Activated CD8-positive, alpha-beta memory T cell treated with anti-CD3 and anti-CD28 coated beads, Interleukin-2, amount 10 ng/mL, durations not matched to agents 7 days and 5 days (primary cell): ENCODE measurements around the gene IMMP2L. TPM values are rescaled to one million over a fixed set of nuclear protein-coding genes. Genes with fewer than 3 reads are reported as not detected.

Experiments used
- ATAC-seq: fragments of 150-1000 bp; cut with Tn5 transposase; one replicate; pipeline ENCODE4 v1.10.0; 2021; ENCODE audit warnings: moderate library complexity
- CTCF ChIA-PET: fragments of 350-600 bp; sonication (Branson Sonifier 250); formaldehyde crosslinking; loops from one replicate; lab custom pipeline; 2021; ENCODE audit warnings: antibody characterized with exemption; lab: Charles Lee
- DNase-seq: peaks from one replicate; pipeline ENCODE4 v3.0.0-alpha.2; 2020
- H3K27ac Mint-ChIP-seq: one replicate; pipeline ENCODE4 v1.8.0; 2021; ENCODE audit warnings: mild to moderate bottlenecking, mixed read lengths
- H3K27me3 Mint-ChIP-seq: one replicate; pipeline ENCODE4 v1.8.0; 2021; ENCODE audit warnings: mixed read lengths
- H3K36me3 Mint-ChIP-seq: one replicate; pipeline ENCODE4 v1.8.0; 2021; ENCODE audit warnings: mild to moderate bottlenecking, mixed read lengths
- H3K4me1 Mint-ChIP-seq: one replicate; pipeline ENCODE4 v1.8.0; 2021; ENCODE audit warnings: mixed read lengths
- H3K4me3 Mint-ChIP-seq: one replicate; pipeline ENCODE4 v1.8.0; 2021; ENCODE audit warnings: mild to moderate bottlenecking, moderate library complexity, mixed read lengths
- H3K9me3 Mint-ChIP-seq: one replicate; pipeline ENCODE4 v1.8.0; 2022; ENCODE audit warnings: low read depth, mixed read lengths
- total RNA-seq, 2 experiments: library from RNA; stranded (reverse); gene quantifications; one replicate each; pipeline ENCODE4 v1.2.3, GENCODE V29; 2021

The IMMP2L gene
- total RNA-seq, 2 experiments from 2014 or later = 11.5 to 13.1 TPM

GRCh38 chr7:110983822-110984456 is 578.4 kb downstream of the IMMP2L start:
- peaks cover 20% of the 10 kb centered on the region for H3K36me3 Mint-ChIP-seq
- H3K9me3 Mint-ChIP-seq = peaks cover 2% of the 10 kb centered on the region
- H3K4me3 Mint-ChIP-seq = no peak overlapping the region
- no peak overlapping the region for H3K27ac Mint-ChIP-seq
- H3K27me3 Mint-ChIP-seq = no peaks in the 10 kb centered on the region
- peaks cover 13% of the 10 kb centered on the region for H3K4me1 Mint-ChIP-seq
- CTCF ChIA-PET = no interaction called here
- ATAC-seq = no peak
- no peak for DNase-seq

DNA sequence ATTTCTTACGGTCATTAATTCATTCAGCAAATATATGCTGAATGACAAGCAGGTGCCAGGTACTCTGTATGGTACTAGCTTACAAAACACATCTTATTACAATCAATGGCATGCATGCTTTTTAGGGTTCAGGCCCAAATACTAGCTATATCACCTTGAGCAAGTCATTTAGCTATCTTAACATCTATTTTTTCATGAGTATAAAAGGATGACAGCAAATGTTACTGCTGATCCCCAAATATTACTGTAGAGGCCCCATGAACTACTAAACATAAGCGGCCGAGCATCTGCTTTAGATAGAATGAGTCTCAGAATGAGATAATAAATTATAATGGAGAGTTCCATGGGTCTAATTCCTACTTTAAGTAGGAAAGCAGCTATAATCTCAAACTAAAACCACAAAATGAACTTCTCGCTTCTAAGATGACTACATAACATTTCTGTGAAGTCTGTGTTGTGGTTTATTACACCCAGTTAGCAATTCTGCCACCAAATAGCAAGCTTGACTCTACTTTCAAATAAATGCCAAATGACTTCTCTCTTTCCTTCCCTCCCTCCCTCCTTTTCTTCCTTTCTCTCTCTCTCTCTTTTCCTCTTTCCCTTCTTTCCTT is 585.1 kb downstream of the IMMP2L start:
- Mint-ChIP-seq H3K27me3 (no peaks in the 10 kb centered on the region), H3K4me1 (peaks cover 28% of the 10 kb centered on the region), H3K27ac (peak overlapping the region; percentile 90), H3K4me3 (peak overlapping the region; percentile 61), H3K36me3 (peaks cover 18% of the 10 kb centered on the region), H3K9me3 (peaks cover 4% of the 10 kb centered on the region)
- DNase-seq (no peak), ATAC-seq (peak; percentile 86)
- CTCF ChIA-PET = interaction anchor here (0.8 kb wide), 2 partner anchors 49 to 116 kb away, joined by 3 to 4 read pairs; no protein-coding TSS in a partner anchor

DNA sequence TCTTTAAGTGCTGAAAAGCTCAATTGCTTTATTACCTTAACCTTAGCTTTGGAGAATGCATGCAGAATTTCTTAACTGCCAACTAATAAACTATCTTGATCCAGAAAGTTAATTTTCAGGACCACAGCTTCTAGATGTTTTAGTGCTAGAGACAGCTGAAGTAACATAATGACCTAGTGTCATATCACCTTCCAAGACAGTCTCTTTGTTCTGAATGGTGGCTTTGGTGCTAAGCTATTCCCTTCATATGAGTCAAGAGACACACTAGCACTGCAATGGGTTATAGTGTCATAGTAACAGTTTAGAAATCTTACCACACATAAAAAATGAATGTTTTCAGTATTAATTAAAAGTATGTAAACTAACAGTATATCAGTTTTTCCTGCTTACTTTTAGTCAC is 586.8 kb downstream of the IMMP2L start:
- ATAC-seq = no peak
- H3K27ac Mint-ChIP-seq = no peak overlapping the region
- H3K27me3 Mint-ChIP-seq = no peaks in the 10 kb centered on the region
- H3K9me3 Mint-ChIP-seq = peaks cover 4% of the 10 kb centered on the region
- peaks cover 17% of the 10 kb centered on the region for H3K36me3 Mint-ChIP-seq
- H3K4me1 Mint-ChIP-seq = peaks cover 28% of the 10 kb centered on the region
- no peak overlapping the region for H3K4me3 Mint-ChIP-seq
- CTCF ChIA-PET = interaction anchor here (0.6 kb wide), 1 partner anchor 28 kb away, joined by 3 read pairs; no protein-coding TSS in a partner anchor
- no peak for DNase-seq

- ATAC-seq = no peak
- Mint-ChIP-seq H3K36me3 (peaks cover 12% of the 10 kb centered on the region), H3K4me3 (no peak overlapping the region), H3K9me3 (peaks cover 3% of the 10 kb centered on the region), H3K4me1 (peaks cover 24% of the 10 kb centered on the region), H3K27ac (no peak overlapping the region), H3K27me3 (no peaks in the 10 kb centered on the region)
- CTCF ChIA-PET = no interaction called here
- no peak for DNase-seq
Observed at GRCh38 chr7:110974441-110974840, 587.9 kb downstream of the IMMP2L start.

- no peak overlapping the region for H3K4me3 Mint-ChIP-seq
- peaks cover 18% of the 10 kb centered on the region for H3K4me1 Mint-ChIP-seq
- ATAC-seq (no peak), DNase-seq (no peak)
- CTCF ChIA-PET = no interaction called here
- H3K36me3 Mint-ChIP-seq = peaks cover 9% of the 10 kb centered on the region
- no peaks in the 10 kb centered on the region for H3K27me3 Mint-ChIP-seq
- H3K27ac Mint-ChIP-seq = no peak overlapping the region
- peaks cover 2% of the 10 kb centered on the region for H3K9me3 Mint-ChIP-seq
Observed at GRCh38 chr7:110973196-110973990, 588.9 kb downstream of the IMMP2L start.

GRCh38 chr7:110964775-110965174 is 597.5 kb downstream of the IMMP2L start:
- no peak for DNase-seq
- Mint-ChIP-seq H3K27me3 (no peaks in the 10 kb centered on the region), H3K9me3 (no peaks in the 10 kb centered on the region), H3K36me3 (peaks cover 10% of the 10 kb centered on the region), H3K27ac (peak overlapping the region; percentile 87), H3K4me3 (peak overlapping the region; percentile 52), H3K4me1 (peaks cover 9% of the 10 kb centered on the region)
- ATAC-seq = peak; percentile 83
- CTCF ChIA-PET = no interaction called here

- Mint-ChIP-seq H3K4me1 (peaks cover 9% of the 10 kb centered on the region), H3K27me3 (no peaks in the 10 kb centered on the region), H3K36me3 (peaks cover 8% of the 10 kb centered on the region), H3K9me3 (peaks cover 2% of the 10 kb centered on the region), H3K27ac (no peak overlapping the region), H3K4me3 (no peak overlapping the region)
- DNase-seq (no peak), ATAC-seq (no peak)
- CTCF ChIA-PET = no interaction called here
Observed at GRCh38 chr7:110962826-110963225, 599.5 kb downstream of the IMMP2L start.

GRCh38 chr7:110962374-110962773 is 599.9 kb downstream of the IMMP2L start:
- H3K4me1 Mint-ChIP-seq = peaks cover 9% of the 10 kb centered on the region
- no peaks in the 10 kb centered on the region for H3K27me3 Mint-ChIP-seq
- no peak overlapping the region for H3K27ac Mint-ChIP-seq
- H3K9me3 Mint-ChIP-seq = peaks cover 2% of the 10 kb centered on the region
- DNase-seq (no peak), ATAC-seq (no peak)
- H3K36me3 Mint-ChIP-seq = peaks cover 7% of the 10 kb centered on the region
- H3K4me3 Mint-ChIP-seq = no peak overlapping the region
- CTCF ChIA-PET = no interaction called here

DNA sequence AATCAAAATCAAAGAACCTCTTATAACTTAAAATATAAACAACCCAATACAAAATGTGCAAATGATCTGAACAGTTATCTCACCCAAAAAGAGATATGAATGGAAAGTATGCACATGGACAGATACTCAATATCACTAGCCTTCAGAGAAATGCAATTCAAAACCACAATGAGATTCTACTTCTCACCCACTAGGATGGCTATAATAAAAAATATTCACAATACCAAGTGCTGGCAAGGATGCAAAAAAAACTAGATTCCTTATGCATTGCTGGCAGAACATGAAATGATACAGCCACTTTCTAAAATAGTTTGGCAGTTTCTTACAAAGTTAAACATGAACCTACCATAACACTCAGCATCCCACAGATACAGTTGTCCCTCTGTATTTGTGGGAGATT is 601.5 kb downstream of the IMMP2L start:
- Mint-ChIP-seq H3K4me3 (no peak overlapping the region), H3K36me3 (peaks cover 7% of the 10 kb centered on the region), H3K9me3 (peaks cover 2% of the 10 kb centered on the region), H3K27me3 (no peaks in the 10 kb centered on the region), H3K4me1 (peaks cover 9% of the 10 kb centered on the region), H3K27ac (no peak overlapping the region)
- DNase-seq = no peak
- CTCF ChIA-PET = no interaction called here
- ATAC-seq = no peak

GRCh38 chr7:110948280-110948679 is 614.0 kb downstream of the IMMP2L start:
- Mint-ChIP-seq H3K4me3 (no peak overlapping the region), H3K4me1 (peaks cover 2% of the 10 kb centered on the region), H3K27ac (no peak overlapping the region), H3K36me3 (peaks cover 1% of the 10 kb centered on the region), H3K27me3 (no peaks in the 10 kb centered on the region), H3K9me3 (no peaks in the 10 kb centered on the region)
- CTCF ChIA-PET = interaction anchor here (1.0 to 1.4 kb wide), 2 partner anchors 9 to 23 kb away, joined by 3 to 4 read pairs; no protein-coding TSS in a partner anchor
- DNase-seq (no peak), ATAC-seq (no peak)

- CTCF ChIA-PET = interaction anchor here (1.4 kb wide), 1 partner anchor 24 kb away, joined by 3 read pairs; no protein-coding TSS in a partner anchor
- no peaks in the 10 kb centered on the region for H3K9me3 Mint-ChIP-seq
- no peak overlapping the region for H3K27ac Mint-ChIP-seq
- H3K4me3 Mint-ChIP-seq = no peak overlapping the region
- DNase-seq (no peak), ATAC-seq (no peak)
- peaks cover 2% of the 10 kb centered on the region for H3K4me1 Mint-ChIP-seq
- H3K36me3 Mint-ChIP-seq = peaks cover 1% of the 10 kb centered on the region
- H3K27me3 Mint-ChIP-seq = no peaks in the 10 kb centered on the region
Observed at GRCh38 chr7:110947408-110947807, 614.9 kb downstream of the IMMP2L start.

DNA sequence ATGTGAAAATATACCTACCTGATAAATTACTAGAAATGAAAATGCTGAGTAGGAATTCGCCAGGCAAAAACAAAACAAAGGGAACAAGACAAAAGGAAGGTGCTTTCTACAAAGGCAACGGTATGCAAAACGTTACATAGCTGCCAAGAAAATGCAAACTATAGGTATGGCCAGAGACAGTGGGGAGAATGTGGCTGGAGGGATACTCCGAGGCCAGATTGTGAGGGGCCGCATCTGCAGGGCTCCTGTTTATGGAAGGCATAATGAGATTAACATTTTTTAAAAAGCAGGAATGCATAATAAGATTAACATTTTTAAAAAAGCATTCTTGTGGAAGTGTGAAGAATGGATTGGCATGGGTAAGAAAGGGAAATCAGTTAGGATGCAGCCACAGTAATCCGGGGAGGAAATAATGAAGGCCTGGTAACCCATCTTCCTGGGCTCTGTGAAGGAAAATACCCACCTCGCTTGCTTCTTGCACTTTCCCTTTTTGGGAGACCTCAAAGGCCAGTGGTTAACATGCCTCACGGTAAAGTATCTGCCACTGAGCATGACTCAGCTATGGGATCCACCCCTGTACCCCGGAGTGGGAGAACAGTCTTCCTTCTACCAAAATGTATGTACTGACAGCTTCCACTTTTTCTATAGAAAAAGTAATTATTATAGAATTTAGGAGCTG is 617.2 kb downstream of the IMMP2L start:
- peaks cover 2% of the 10 kb centered on the region for H3K4me1 Mint-ChIP-seq
- H3K4me3 Mint-ChIP-seq = no peak overlapping the region
- ATAC-seq (no peak), DNase-seq (no peak)
- no peak overlapping the region for H3K27ac Mint-ChIP-seq
- CTCF ChIA-PET = no interaction called here
- H3K27me3 Mint-ChIP-seq = no peaks in the 10 kb centered on the region
- H3K36me3 Mint-ChIP-seq = no peaks in the 10 kb centered on the region
- no peaks in the 10 kb centered on the region for H3K9me3 Mint-ChIP-seq

GRCh38 chr7:110944448-110944847 is 617.8 kb downstream of the IMMP2L start:
- Mint-ChIP-seq H3K27me3 (no peaks in the 10 kb centered on the region), H3K4me1 (peaks cover 2% of the 10 kb centered on the region), H3K27ac (no peak overlapping the region), H3K36me3 (no peaks in the 10 kb centered on the region), H3K9me3 (no peaks in the 10 kb centered on the region), H3K4me3 (no peak overlapping the region)
- DNase-seq = no peak
- no peak for ATAC-seq
- CTCF ChIA-PET = no interaction called here
